ENCODE data around the gene FOXL2NB.

FOXL2NB gene

DNA sequence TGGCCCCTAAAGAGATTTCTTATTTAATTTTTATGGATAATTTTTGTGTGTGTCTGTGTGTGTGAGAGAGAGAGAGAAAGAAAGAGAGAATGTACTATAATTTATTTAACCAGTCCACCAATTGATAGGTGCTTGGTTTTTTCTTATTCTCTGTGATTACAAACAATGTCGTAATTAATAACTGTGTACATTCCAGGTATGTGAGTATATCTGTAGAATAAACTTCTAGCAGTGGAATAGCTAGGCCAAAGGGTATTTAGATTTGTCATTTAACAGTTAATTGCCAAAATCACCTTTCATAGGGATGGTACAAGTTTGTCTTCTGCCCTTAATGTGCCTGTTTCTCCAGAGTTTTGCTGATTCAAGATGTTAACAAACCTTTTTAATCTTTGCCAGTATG, 35.4 kb upstream of the FOXL2NB start:
- Histone ChIP-seq H3K4me3 (ENCODE audit: low read depth, low read length, poor library complexity, severe bottlenecking) (no peak overlapping the region), H3K9me3 (ENCODE audit: low read length) (no peaks in the 10 kb centered on the region), H3K27me3 (ENCODE audit: insufficient read depth, low read length) (no peaks in the 10 kb centered on the region; the same call in 1 of the 2 replicates), H3K9me2 (ENCODE audit: low read depth, low read length) (no peaks in the 10 kb centered on the region), H3K9ac (ENCODE audit: low read length) (no peak overlapping the region), H3K27ac (ENCODE audit: low read depth, low read length, poor library complexity, severe bottlenecking) (no peak overlapping the region), H3F3A (ENCODE audit: insufficient read depth, low read length) (no peaks in the 10 kb centered on the region), H3K79me2 (ENCODE audit: insufficient read depth, low read length) (no peaks in the 10 kb centered on the region), H2AFZ (ENCODE audit: low read length) (no peak overlapping the region), H4K20me1 (ENCODE audit: insufficient read depth, low read length) (no peaks in the 10 kb centered on the region), H3K36me3 (ENCODE audit: insufficient read depth, low read length) (no peaks in the 10 kb centered on the region), H3K4me1 (ENCODE audit: insufficient read depth, low read length, severe bottlenecking) (peaks cover 5% of the 10 kb centered on the region), H3K4me2 (ENCODE audit: low read length) (no peak overlapping the region)
- TF ChIP-seq EZH2 (IDR thresholded peaks at IDR 0.05; ENCODE audit: borderline replicate concordance, low read length), result no peak
- TF ChIP-seq, protein P1, sequence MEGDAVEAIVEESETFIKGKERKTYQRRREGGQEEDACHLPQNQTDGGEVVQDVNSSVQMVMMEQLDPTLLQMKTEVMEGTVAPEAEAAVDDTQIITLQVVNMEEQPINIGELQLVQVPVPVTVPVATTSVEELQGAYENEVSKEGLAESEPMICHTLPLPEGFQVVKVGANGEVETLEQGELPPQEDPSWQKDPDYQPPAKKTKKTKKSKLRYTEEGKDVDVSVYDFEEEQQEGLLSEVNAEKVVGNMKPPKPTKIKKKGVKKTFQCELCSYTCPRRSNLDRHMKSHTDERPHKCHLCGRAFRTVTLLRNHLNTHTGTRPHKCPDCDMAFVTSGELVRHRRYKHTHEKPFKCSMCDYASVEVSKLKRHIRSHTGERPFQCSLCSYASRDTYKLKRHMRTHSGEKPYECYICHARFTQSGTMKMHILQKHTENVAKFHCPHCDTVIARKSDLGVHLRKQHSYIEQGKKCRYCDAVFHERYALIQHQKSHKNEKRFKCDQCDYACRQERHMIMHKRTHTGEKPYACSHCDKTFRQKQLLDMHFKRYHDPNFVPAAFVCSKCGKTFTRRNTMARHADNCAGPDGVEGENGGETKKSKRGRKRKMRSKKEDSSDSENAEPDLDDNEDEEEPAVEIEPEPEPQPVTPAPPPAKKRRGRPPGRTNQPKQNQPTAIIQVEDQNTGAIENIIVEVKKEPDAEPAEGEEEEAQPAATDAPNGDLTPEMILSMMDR (IDR thresholded peaks at IDR 0.05; ENCODE audit: low read length), result no peak

DNA sequence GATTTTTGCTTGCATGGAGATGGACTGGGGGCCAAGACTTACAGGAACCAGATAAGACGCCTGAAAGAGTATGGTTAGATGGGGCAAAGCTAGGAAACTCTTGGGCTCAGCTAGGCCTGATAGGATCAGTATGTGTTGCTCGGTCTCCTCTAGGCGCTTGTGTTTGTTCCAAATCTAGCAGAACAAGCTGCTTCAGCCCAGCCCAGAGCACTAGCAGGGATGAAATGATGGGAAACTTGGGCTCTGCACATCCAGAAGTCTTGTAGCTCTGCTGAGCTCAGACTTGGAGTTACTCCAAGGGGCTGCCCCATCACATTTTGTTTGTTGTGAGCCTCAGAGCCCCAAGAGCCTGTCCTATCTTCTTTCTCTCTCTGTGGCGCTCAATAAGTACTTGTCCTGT, 34.8 kb upstream of the FOXL2NB start:
- no peak for TF ChIP-seq EZH2 (IDR thresholded peaks at IDR 0.05; ENCODE audit: borderline replicate concordance, low read length)
- TF ChIP-seq, protein P1 (IDR thresholded peaks at IDR 0.05; ENCODE audit: low read length), result no peak
- no peak overlapping the region for H3K4me3 ChIP-seq (ENCODE audit: low read depth, low read length, poor library complexity, severe bottlenecking)
- no peaks in the 10 kb centered on the region; the same call in 1 of the 2 replicates for H3K27me3 ChIP-seq (ENCODE audit: insufficient read depth, low read length)
- H3K9ac ChIP-seq (ENCODE audit: low read length), result no peak overlapping the region
- peaks cover 5% of the 10 kb centered on the region for H3K4me1 ChIP-seq (ENCODE audit: insufficient read depth, low read length, severe bottlenecking)
- no peaks in the 10 kb centered on the region for H3F3A ChIP-seq (ENCODE audit: insufficient read depth, low read length)
- no peak overlapping the region for H3K27ac ChIP-seq (ENCODE audit: low read depth, low read length, poor library complexity, severe bottlenecking)
- no peak overlapping the region for H3K4me2 ChIP-seq (ENCODE audit: low read length)
- no peaks in the 10 kb centered on the region for H3K9me2 ChIP-seq (ENCODE audit: low read depth, low read length)
- H3K9me3 ChIP-seq (ENCODE audit: low read length), result no peaks in the 10 kb centered on the region
- H3K79me2 ChIP-seq (ENCODE audit: insufficient read depth, low read length), result no peaks in the 10 kb centered on the region
- no peaks in the 10 kb centered on the region for H3K36me3 ChIP-seq (ENCODE audit: insufficient read depth, low read length)
- no peak overlapping the region for H2AFZ ChIP-seq (ENCODE audit: low read length)
- no peaks in the 10 kb centered on the region for H4K20me1 ChIP-seq (ENCODE audit: insufficient read depth, low read length)

DNA sequence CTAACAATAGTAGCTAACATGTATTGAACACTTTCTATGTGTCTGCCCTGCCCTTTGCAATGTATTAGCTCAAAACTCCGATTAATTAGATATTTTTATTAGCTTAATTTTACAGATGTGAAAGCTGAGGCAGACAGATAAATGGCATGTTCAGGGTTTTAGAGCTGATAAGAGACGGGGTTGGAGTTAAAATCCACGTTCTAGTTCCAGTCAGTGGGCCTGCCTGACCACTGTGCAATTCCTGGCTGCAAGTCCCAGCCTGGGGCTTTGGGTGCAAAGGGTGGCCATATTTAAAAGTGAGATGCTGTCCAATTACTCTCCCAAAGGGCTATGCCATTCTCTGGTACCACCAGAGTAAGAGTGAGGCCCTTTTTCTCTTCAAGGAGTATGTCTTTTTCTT, 33.3 kb upstream of the FOXL2NB start:
- no peak overlapping the region for H3K27ac ChIP-seq (ENCODE audit: low read depth, low read length, poor library complexity, severe bottlenecking)
- no peak overlapping the region for H3K4me2 ChIP-seq (ENCODE audit: low read length)
- no peaks in the 10 kb centered on the region for H3F3A ChIP-seq (ENCODE audit: insufficient read depth, low read length)
- no peak for TF ChIP-seq EZH2 (IDR thresholded peaks at IDR 0.05; ENCODE audit: borderline replicate concordance, low read length)
- TF ChIP-seq, protein P1 (IDR thresholded peaks at IDR 0.05; ENCODE audit: low read length), result no peak
- H3K4me1 ChIP-seq (ENCODE audit: insufficient read depth, low read length, severe bottlenecking), result peaks cover 5% of the 10 kb centered on the region
- H4K20me1 ChIP-seq (ENCODE audit: insufficient read depth, low read length), result no peaks in the 10 kb centered on the region
- H3K36me3 ChIP-seq (ENCODE audit: insufficient read depth, low read length), result no peaks in the 10 kb centered on the region
- H3K9me3 ChIP-seq (ENCODE audit: low read length), result no peaks in the 10 kb centered on the region
- no peaks in the 10 kb centered on the region for H3K79me2 ChIP-seq (ENCODE audit: insufficient read depth, low read length)
- no peak overlapping the region for H2AFZ ChIP-seq (ENCODE audit: low read length)
- no peaks in the 10 kb centered on the region; the same call in 1 of the 2 replicates for H3K27me3 ChIP-seq (ENCODE audit: insufficient read depth, low read length)
- no peaks in the 10 kb centered on the region for H3K9me2 ChIP-seq (ENCODE audit: low read depth, low read length)
- no peak overlapping the region for H3K9ac ChIP-seq (ENCODE audit: low read length)
- H3K4me3 ChIP-seq (ENCODE audit: low read depth, low read length, poor library complexity, severe bottlenecking), result no peak overlapping the region

All from OCI-LY1 (cell line).